Measurements from ENCODE around the gene KRT32.

- TF ChIP-seq MAX (IDR thresholded peaks at IDR 0.05) (no peak), NFIC (IDR thresholded peaks at IDR 0.05) (no peak), TAF1 (IDR thresholded peaks at IDR 0.05; ENCODE audit: low read depth) (no peak), ZBTB7A (IDR thresholded peaks at IDR 0.05; ENCODE audit: low read depth) (no peak), CREB1 (IDR thresholded peaks at IDR 0.05; ENCODE audit: low read depth) (no peak), EP300 (IDR thresholded peaks at IDR 0.05; ENCODE audit: borderline replicate concordance) (no peak), EGR1 (IDR thresholded peaks at IDR 0.05) (no peak), RAD21 (IDR thresholded peaks at IDR 0.05; ENCODE audit: low read depth) (no peak)
- TF ChIP-seq, protein P1, sequence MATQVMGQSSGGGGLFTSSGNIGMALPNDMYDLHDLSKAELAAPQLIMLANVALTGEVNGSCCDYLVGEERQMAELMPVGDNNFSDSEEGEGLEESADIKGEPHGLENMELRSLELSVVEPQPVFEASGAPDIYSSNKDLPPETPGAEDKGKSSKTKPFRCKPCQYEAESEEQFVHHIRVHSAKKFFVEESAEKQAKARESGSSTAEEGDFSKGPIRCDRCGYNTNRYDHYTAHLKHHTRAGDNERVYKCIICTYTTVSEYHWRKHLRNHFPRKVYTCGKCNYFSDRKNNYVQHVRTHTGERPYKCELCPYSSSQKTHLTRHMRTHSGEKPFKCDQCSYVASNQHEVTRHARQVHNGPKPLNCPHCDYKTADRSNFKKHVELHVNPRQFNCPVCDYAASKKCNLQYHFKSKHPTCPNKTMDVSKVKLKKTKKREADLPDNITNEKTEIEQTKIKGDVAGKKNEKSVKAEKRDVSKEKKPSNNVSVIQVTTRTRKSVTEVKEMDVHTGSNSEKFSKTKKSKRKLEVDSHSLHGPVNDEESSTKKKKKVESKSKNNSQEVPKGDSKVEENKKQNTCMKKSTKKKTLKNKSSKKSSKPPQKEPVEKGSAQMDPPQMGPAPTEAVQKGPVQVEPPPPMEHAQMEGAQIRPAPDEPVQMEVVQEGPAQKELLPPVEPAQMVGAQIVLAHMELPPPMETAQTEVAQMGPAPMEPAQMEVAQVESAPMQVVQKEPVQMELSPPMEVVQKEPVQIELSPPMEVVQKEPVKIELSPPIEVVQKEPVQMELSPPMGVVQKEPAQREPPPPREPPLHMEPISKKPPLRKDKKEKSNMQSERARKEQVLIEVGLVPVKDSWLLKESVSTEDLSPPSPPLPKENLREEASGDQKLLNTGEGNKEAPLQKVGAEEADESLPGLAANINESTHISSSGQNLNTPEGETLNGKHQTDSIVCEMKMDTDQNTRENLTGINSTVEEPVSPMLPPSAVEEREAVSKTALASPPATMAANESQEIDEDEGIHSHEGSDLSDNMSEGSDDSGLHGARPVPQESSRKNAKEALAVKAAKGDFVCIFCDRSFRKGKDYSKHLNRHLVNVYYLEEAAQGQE (IDR thresholded peaks at IDR 0.05; ENCODE audit: low read depth): no peak
Measured at GRCh38 chr17:41442739-41443138, 24.4 kb downstream of the KRT32 start.

All from Ishikawa (cell line).